Measurements from ENCODE around the gene TTC33.

TTC33 gene

DNA sequence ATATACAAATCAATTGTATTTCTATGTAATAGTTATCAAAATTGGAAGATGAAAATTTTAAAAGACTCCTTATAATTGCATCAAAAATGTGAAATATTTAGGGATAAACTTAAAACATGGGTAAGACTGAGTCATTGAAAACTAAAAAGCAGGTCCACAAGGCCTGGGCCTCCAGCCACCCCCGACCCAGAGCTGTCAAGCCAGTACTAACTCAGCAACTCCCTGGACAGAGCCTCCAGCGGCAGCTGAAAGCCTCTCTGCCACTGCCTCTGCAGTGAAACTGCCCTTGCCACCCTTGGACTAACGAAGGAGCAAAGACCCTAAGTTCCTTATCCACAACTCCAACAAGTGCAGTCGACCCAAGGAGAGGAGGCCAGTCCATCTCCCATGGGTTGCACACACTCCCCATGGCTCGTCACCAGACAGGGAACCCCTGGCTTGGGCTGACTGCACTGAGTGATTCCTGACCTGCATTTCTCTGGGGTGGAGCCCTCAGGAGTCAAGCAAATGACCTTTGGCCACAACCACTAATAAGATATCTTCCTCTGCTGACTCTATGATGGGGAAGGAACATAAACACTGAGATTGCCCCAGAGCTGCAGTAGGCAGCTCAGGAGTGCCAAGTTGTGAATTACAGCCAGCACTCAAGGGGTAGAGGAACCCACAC is 55.5 kb downstream of the TTC33 start:
- no peak for ATAC-seq (ENCODE audit: low read depth)
- Histone ChIP-seq H3K4me1 (ENCODE audit: insufficient read depth, poor library complexity, severe bottlenecking) (no peaks in the 10 kb centered on the region), H3K4me3 (ENCODE audit: severe bottlenecking) (no peak overlapping the region), H3K27me3 (ENCODE audit: insufficient read depth, poor library complexity, severe bottlenecking) (no peaks in the 10 kb centered on the region), H3K27ac (ENCODE audit: poor library complexity, severe bottlenecking) (no peak overlapping the region), H3K36me3 (ENCODE audit: low read depth) (0 out of 2 replicates have a peak, but pooled peaks cover 4% of the 10 kb centered on the region), H3K9me3 (ENCODE audit: severe bottlenecking) (peaks cover 3% of the 10 kb centered on the region)
- DNase-seq (ENCODE audit: low spot score) = no peak
- TF ChIP-seq, protein P1, sequence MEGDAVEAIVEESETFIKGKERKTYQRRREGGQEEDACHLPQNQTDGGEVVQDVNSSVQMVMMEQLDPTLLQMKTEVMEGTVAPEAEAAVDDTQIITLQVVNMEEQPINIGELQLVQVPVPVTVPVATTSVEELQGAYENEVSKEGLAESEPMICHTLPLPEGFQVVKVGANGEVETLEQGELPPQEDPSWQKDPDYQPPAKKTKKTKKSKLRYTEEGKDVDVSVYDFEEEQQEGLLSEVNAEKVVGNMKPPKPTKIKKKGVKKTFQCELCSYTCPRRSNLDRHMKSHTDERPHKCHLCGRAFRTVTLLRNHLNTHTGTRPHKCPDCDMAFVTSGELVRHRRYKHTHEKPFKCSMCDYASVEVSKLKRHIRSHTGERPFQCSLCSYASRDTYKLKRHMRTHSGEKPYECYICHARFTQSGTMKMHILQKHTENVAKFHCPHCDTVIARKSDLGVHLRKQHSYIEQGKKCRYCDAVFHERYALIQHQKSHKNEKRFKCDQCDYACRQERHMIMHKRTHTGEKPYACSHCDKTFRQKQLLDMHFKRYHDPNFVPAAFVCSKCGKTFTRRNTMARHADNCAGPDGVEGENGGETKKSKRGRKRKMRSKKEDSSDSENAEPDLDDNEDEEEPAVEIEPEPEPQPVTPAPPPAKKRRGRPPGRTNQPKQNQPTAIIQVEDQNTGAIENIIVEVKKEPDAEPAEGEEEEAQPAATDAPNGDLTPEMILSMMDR (IDR thresholded peaks at IDR 0.05; ENCODE audit: poor library complexity, severe bottlenecking) = no peak

DNA sequence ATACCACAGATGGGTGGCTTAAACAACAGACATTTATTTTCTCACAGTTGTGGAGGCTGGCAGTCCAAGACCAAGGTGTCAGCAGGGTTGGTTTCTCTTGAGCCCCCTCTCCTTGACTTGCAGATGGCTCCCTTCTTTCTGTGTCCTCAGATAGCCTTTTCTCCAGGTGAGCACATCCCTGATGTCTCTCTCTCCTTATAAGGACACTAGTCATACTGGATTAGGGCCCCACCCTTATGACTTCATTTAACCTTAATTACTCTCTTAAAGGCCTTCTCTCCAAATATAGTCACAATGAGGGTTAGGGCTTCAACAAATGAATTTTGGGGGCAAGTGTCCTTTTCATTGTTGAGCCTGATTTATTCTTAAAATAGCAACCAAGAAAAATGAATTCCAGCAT is 61.3 kb downstream of the TTC33 start:
- peaks cover 54% of the 10 kb centered on the region for H3K36me3 ChIP-seq (ENCODE audit: low read depth)
- TF ChIP-seq, protein P1 (IDR thresholded peaks at IDR 0.05; ENCODE audit: poor library complexity, severe bottlenecking) = no peak
- ATAC-seq (ENCODE audit: low read depth) = peak; percentile 28; the same call in 2 of the 3 replicates
- DNase-seq (ENCODE audit: low spot score) = no peak
- H3K9me3 ChIP-seq (ENCODE audit: severe bottlenecking) = no peaks in the 10 kb centered on the region
- peaks cover 7% of the 10 kb centered on the region for H3K4me1 ChIP-seq (ENCODE audit: insufficient read depth, poor library complexity, severe bottlenecking)
- H3K4me3 ChIP-seq (ENCODE audit: severe bottlenecking) = no peak overlapping the region
- no peaks in the 10 kb centered on the region for H3K27me3 ChIP-seq (ENCODE audit: insufficient read depth, poor library complexity, severe bottlenecking)
- no peak overlapping the region for H3K27ac ChIP-seq (ENCODE audit: poor library complexity, severe bottlenecking)

DNA sequence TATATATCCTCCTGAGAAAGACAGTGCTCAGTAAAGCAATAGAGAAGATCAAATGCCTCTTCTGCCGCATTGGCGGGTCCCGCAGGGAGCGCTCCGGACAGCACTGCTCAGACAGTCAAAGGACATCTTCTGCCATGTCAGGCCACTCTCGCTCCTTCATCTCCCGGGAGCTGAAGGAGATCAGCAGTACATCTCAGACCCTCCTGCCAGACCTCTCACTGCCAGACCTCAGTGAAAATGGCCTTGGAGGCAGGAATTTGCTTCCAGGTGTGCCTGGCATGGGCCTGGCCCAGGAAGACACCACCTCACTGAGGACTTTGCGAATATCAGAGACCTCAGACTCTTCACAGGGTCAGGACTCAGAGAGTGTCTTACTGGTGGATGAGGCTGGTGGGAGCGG is 63.9 kb downstream of the TTC33 start:
- DNase-seq (ENCODE audit: low spot score) = no peak
- Histone ChIP-seq H3K36me3 (ENCODE audit: low read depth) (peaks cover 71% of the 10 kb centered on the region), H3K4me1 (ENCODE audit: insufficient read depth, poor library complexity, severe bottlenecking) (peaks cover 28% of the 10 kb centered on the region), H3K27me3 (ENCODE audit: insufficient read depth, poor library complexity, severe bottlenecking) (no peaks in the 10 kb centered on the region), H3K27ac (ENCODE audit: poor library complexity, severe bottlenecking) (no peak overlapping the region), H3K4me3 (ENCODE audit: severe bottlenecking) (no peak overlapping the region), H3K9me3 (ENCODE audit: severe bottlenecking) (no peaks in the 10 kb centered on the region)
- TF ChIP-seq, protein P1 (IDR thresholded peaks at IDR 0.05; ENCODE audit: poor library complexity, severe bottlenecking) = no peak
- no peak for ATAC-seq (ENCODE audit: low read depth)

DNA sequence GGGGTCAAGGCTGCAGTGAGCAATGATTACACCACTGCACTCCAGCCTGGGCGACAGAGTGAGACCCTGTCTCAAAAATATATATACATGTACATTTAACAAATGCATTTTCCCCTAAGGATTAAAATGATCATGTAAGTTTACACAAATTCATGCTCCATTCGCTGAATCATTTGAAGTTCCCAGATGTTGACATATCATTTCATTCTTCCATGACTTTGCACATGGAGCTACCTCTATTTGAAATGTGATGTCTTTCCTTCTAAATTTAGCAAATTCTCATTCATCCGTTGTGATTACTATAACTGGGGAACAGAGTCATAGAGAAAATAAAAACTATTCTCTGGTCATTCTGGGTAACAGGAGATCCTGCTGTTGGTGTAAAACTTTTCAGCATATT is 65.5 kb downstream of the TTC33 start:
- DNase-seq (ENCODE audit: low spot score) = no peak
- TF ChIP-seq, protein P1 (IDR thresholded peaks at IDR 0.05; ENCODE audit: poor library complexity, severe bottlenecking) = no peak
- no peak for ATAC-seq (ENCODE audit: low read depth)
- H3K27ac ChIP-seq (ENCODE audit: poor library complexity, severe bottlenecking) = peak overlapping the region; percentile 57
- no peak overlapping the region for H3K4me3 ChIP-seq (ENCODE audit: severe bottlenecking)
- H3K4me1 ChIP-seq (ENCODE audit: insufficient read depth, poor library complexity, severe bottlenecking) = peaks cover 40% of the 10 kb centered on the region
- no peaks in the 10 kb centered on the region for H3K9me3 ChIP-seq (ENCODE audit: severe bottlenecking)
- peaks cover 87% of the 10 kb centered on the region for H3K36me3 ChIP-seq (ENCODE audit: low read depth)
- no peaks in the 10 kb centered on the region for H3K27me3 ChIP-seq (ENCODE audit: insufficient read depth, poor library complexity, severe bottlenecking)

DNA sequence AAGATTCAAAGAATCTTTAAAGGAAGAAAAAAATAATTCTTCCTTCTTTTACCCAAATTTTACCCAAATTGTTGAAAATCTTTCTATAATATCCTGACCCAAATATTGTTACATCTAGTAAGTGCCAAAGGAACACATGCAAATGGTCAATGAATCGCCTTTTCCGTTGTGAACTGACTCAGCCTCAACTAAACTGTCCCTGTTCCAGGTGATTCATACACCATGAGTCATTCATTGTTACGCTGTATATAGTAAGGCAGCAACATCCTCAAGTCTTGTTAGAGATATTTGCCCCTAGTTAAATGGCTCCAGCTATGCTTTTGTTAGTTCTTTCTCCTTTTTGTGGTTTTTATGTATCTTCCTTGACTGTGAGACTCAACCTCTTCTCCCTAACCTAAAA is 66.3 kb downstream of the TTC33 start:
- ATAC-seq (ENCODE audit: low read depth) = peak; percentile 84
- Histone ChIP-seq H3K27me3 (ENCODE audit: insufficient read depth, poor library complexity, severe bottlenecking) (no peaks in the 10 kb centered on the region), H3K4me3 (ENCODE audit: severe bottlenecking) (no peak overlapping the region), H3K27ac (ENCODE audit: poor library complexity, severe bottlenecking) (peak overlapping the region; percentile 57), H3K9me3 (ENCODE audit: severe bottlenecking) (no peaks in the 10 kb centered on the region), H3K4me1 (ENCODE audit: insufficient read depth, poor library complexity, severe bottlenecking) (peaks cover 48% of the 10 kb centered on the region), H3K36me3 (ENCODE audit: low read depth) (peaks cover 89% of the 10 kb centered on the region)
- no peak for DNase-seq (ENCODE audit: low spot score)
- TF ChIP-seq, protein P1 (IDR thresholded peaks at IDR 0.05; ENCODE audit: poor library complexity, severe bottlenecking) = no peak

Measured in RWPE2 (cell line).